ENCODE data around the gene TENM3.
"Not testable (repeated sequence)": the region's sequence is repeated elsewhere in the genome, so short reads cannot be mapped to it uniquely, and the experiment has no call there.

The TENM3 gene

DNA sequence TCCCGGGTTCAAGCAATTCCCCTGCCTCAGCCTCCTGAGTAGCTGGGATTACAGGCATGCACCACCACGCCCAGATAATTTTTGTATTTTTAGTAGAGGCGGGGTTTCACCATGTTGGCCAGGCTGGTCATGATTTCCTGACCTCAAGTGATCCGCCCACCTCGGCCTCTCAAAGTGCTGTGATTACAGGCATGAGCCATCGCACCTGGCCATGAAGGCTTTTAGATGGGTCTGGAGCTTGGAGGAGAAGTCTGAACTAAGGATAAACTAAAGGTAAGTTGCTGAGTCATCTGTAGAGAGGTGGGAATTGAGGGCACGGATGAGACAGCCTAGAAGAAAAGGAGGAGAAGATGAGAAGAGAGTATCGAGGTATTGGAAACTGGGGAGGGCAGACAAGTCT, at the start of gene TENM3:
Gene TENM3 (plus strand): TSS at position 199 of the 400 bp plus-strand sequence. CDS start 80,619 bp downstream, outside the sequence.
- DNase-seq = not testable (repeated sequence)

DNA sequence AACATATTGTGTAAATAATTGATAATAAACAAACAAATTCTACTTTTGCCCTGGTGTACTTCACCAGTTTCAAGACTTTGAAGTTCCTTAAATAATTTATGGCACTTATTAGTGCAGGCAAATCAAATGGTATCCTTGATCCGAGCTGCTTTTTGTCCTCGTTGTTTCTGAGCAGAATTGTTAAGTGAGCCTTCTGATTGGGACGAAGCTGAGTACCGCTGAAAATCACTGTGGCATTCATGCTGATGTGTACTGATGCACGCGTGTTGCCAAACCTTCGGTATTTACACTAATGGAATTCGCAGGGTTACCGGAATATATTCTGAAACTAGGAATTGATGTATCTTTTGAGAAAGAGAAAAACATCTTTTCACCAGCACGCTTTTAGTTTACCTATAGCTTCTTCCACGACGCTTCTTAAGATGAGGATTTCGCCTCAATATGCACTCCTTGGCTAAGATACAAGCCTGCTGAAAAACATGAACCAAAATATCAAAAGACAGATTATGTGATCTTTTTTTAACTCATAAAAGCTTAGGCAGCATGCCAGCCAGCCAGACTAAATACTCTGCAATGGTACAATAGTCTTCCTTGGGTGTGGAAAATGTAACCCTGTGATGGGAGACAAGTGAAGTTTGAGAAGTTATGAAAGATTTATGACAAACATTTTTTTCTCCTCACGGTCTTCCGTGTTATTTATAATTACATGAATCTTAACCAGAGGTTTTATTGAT, 48.9 kb upstream of the TENM3 start:
- no peak for DNase-seq

DNA sequence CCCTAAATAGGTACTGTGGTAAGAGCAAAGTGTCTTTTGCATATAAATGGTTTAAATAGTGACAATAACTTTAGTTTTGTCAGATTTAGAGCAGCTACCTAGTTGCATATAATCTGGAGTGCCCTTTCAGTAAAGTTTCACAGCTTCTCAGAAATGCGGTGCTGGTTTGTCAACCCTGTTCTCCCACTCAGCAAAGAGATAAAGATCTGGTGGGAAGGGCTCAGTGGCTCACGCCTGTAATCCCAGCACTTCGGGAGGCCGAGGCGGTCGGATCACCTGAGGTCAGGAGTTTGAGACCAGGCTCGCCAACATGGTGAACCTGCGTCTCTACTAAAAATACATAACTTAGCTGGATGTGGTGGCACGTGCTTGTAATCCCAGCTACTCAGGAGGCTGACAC, 45.6 kb upstream of the TENM3 start:
- no peak for DNase-seq

DNA sequence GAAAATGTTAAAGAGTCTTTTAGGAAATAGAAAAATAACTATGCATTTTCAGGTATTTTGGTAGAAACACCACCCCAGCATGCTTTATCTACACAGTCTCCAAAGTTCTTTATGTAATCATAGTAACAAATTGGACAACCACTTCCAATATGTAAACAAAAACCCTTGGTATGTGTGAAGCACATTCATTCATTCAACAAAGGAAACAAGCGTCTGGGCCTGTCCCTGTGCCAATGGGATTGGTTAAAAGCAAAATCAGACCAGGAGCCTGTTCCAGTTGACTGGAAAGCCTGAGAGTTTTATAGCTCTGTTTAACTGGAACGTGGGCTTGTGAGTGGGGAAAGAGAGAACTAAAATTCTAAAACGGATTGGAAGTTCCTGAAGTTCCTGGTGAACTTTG, 41.3 kb upstream of the TENM3 start:
- no peak for DNase-seq

DNA sequence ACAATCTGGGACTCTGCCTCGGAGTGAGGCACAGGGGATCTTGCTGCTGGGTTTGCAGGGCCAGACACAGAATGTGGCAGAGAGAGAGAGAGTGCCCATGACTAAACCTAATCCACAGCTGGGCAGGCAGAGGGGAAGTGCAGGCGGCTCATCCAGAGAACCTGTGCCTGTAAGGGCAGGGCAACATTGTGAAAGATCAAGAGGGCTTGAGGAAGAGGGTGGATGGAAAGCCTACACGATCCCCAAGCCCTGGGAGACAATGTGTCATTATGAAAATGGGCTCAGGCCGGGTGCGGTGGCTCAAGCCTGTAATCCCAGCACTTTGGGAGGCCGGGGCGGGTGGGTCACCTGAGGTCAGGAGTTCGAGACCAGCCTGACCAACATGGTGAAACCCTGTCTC, 40.6 kb upstream of the TENM3 start:
- no peak for DNase-seq

DNA sequence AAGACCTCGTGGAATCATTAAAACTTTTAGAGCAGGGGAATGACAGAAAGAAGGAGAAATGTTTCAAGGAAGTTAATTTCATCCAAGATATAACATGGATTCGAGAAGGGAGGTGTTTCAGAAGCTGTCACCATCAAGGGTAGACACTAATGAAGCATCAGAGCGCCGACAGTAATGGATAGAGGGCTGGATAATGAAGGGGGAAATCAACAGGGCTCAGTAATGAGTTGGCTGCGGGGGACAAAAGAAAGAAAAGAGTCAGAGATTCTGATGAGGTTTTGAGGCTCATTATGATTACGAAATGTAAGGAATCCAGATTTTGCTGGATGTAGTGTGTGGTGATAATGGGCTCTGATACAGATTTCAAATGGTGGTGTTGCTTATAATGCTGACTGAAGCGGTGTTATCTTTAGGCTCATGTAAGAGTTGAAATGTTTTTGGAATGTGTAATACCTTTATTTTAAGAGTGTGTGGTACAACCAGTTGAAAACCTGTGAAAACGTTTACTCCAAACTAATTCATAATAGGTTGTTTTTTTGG, 39.3 kb upstream of the TENM3 start:
- no peak for DNase-seq

DNA sequence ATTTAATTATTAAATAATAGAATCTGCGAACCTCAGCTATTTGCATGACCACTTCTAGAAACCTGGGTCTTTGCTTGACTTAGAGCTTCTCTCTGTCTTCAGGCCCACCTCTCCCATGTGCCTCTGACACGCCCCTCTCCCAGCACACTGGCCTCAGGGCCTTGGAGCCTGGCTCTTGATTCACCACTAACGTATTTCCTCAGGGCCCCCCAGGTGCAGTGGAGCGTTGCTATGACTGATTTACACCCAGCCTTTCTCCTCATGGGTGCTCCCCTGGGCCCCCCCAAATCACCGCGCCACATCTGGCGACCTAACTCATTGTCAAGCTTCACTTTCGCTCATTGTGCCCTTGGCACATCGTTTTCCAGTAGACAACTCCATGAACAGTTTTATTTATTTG, 37.9 kb upstream of the TENM3 start:
- DNase-seq = no peak

DNA sequence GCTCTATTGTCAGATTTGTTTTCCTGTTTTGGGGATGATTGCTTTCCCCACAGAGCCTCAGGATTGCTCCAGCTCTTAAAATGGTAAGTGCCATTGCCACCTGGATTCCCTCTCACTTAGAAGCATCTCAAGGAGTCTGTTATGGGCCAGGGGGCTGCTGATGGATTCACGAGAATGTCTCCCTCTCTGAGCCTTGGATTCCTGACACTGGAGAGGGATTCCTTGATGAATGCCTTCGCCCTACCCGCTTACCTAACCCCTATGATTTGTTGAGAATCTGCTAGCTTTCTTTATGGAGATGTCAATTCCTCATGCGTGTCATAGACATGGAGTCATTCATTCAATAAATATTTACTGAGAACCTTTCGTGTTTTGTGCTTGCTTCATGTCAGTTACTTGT, 36.9 kb upstream of the TENM3 start:
- DNase-seq = no peak

DNA sequence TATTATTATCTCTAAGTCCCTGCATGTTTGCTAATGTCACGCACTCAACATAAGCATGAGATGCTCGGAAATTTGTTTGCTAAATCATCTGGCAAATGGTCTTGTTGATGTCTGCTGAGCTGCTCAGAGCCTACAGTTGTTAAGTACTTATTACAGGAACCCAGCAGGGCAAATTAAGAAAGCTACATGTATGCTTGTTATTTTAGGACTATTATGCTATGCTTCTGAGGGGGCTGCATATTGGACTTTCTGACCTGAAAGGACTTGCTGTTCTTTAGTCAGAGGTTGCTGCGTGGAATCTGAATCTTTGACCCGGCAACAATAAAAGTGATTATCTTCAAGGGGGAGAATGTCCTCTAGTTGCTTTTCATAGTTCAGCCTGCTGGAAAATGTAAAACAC, 36.3 kb upstream of the TENM3 start:
- DNase-seq = no peak

DNA sequence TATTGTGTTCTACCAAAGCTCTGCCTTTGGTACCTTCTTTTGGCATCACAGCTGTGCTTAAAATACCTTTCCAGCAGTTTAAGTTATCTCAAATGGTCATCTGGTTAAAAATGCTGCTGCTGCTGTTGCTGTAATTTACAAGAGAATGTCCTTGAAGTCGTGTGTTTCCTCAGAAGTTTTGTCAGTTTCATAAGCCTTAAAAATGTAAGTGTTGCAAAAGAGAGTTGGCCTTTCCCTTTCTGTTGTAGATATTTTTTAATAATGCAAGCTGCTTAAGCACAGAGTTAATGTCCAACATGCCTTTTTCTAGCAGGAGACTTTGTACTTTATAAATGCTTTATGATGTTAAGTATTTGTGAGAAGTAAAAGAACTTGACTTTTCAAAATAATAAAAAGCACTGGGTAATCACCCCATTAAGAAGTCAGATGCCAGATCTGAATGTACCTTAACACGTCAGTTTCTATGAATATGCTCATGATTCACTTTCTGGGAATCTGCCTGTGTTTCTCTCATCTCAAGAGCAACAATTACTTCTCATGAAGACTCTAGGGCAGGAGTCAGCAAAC, 35.3 kb upstream of the TENM3 start:
- DNase-seq = no peak

DNA sequence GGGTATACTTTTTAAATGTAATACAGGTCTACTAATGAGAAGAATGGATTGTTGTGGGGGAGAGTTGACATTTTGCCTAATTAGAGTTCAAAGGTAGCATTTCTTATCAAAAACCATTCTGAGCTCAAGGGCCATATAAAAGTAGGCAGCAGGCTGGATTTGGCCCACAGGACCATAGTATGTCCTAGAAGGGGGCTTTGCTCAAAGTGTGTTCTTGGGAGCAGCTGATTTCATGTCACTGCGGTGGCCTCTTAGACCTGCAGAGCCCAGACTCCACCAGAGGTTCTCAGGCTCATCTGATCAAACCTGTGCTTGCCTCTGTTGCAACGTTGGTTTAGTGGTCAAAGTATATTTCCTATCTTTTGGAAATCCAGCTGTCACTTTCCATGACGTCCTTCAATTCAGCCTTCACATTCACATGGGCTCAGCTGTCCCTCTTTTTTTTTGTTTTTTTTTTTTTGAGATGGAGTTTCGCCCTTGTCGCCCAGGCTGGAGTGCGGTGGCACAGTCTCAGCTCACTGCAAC, 34.6 kb upstream of the TENM3 start:
- no peak for DNase-seq

DNA sequence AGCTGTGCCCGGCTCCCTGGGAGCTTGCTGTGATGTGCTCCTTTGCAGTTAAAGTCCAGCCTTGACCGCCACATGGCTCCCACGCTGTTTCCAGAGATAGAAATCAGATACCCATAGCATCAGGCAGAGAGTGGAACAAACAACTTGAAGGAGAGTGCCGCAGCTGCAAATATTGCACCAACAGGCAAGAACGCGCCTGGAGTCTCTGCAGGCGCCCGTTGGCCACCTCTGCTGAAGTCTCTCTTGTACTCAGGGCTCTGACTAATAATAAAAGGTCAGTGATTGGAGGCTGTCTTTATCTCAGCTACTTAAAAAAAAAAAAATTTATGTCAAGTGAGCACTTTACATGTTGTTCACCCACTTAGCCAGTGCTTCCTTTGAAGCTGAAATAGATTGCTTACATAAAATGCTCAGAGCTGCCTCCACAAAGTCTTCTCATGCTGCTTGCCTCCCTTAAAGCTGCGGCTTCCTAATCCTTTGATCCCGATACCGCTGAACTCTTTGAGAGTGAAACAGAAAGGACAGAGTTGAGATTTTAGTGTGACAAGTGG, 30.9 kb upstream of the TENM3 start:
- no peak for DNase-seq

DNA sequence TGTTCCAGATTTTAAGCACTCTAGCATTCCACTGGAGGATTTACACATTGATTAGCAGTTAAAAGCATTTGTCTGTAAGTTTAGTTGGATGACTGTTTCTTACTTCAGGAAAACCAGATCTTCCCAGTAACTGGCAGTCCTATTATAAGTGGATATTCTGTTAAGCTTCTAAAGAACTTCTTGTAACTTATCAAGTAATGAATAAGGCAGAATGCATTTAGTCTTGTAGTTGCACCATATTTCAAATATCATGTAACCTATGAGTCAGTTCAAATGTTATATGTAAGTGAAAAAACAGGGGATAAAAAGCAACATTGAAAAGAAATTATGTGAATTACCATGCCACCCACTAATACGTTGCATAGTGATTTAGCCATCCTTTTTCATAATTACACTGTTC, 30.2 kb upstream of the TENM3 start:
- DNase-seq = no peak

DNA sequence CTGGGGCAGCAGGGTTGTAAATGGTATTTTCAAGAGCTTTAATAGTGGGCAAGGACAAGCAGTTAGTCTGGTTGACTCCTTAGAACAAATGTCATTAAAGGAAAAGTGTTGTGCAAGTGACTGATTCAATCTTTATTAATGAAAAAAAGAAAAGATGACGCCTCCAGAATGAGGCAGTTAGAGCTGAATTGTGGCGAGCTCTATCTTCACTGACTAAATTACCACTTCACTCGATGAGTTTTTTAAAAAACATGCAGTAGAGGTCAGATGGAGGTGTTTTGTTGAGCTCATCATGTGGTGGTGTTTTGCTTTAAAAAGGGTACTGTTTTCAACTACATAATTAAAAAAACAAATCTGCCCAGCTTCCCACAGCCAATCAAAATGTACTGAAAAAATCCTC, 28.1 kb upstream of the TENM3 start:
- DNase-seq = no peak

DNA sequence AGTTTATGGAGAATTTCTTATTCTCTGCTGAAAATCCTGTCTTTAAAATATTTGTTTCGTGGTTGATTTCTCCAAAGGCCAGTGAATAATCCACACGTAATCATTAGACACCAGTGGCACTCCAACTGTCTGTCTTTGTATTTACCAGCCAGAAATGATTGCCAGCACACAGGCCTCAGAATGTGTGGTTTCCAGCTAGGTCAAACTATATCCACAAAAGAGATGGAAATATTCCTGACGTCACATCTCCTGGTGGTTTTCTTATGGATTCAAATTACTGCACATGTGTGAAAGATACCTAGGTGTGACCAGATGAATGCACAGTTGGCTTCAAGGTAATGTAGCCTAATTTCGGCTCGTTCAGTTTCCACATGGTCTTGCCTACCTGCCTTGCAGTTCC, 27.2 kb upstream of the TENM3 start:
- no peak for DNase-seq

DNA sequence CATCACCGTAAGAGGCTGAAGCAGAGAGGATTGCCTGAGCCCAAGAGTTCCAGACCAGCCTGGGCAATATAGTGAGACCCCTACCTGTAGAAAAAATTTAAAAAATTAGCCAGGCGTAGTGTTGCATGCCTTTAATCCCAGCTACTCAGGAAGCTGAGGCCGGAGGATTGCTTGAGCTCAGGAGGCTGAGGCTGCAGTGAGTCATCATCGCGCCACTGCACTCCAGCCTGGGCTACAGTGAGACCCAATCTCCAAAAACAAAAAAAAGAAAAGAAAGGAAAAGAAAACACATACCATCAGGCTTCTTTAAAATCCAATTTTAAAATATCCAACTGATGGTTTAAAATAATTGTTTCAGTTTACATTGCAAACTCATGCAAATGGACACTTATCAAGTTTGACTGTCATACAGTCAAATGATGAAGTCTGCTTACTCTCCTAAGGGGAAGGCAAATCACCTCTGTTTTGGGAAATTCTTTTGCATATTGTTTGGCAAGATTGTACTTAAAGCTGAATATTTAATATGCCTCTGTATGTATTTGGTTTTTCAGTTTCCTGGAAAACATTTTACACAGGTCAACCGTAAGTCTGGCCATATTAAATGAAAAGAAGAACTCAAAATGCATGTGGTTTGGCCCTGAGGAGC, 23.7 kb upstream of the TENM3 start:
- no peak for DNase-seq

DNA sequence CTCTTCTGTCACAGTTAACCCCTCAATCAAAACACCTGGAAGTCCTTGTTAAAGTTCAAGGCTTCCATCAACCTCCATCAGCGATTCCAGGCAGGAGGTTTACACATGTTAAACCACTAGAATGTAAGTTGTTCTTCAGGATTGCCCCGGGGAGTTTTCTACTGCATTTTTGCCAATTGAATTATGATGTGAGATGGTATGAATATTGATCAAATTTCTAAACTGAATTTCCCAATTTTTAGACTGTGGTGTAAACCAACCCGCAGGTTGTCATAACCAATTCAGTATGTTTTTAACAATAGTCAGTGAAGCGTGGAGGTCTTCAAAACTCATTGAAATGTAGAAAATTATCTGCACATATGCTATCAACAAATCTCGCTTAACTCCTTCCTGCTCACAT, 21.2 kb upstream of the TENM3 start:
- DNase-seq = no peak

DNA sequence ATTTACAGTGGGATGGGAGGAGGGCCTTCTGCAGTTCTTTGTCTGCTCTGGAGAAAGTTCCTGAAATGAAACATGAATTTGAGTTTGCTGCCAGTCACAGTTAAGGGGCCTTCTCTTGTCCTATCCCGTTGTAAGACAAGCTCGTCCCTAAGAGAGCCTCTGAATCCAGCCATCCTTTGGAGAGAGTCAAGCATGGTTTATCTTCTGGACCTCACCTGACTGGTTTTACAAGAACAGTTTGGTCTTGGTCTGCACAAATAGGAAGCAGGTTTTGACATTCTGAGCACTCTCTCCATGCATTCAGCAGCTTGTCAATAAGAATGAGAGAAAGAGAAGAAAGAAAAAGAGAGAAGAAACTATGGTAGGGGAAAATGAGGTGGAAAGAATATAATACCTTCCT, 20.4 kb upstream of the TENM3 start:
- DNase-seq = no peak

DNA sequence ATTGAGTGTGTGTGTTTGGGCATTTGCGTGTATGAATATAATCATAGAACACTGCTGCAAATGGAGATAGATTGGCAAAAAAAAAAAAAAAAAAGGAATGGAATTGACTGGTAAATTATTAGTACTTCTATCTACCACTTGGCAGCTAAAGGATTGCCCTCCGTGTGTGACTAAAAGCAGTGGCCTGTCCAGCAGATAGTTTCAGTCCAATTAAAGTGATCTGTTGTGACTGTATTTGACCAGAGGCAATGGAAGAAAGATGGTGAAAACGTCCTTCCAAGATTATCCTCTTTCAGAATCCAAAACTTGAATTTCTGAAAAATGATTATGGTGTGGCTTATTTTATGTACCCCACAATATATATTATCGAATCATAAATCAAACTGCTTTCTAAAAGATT, 19.5 kb upstream of the TENM3 start:
- DNase-seq = no peak

DNA sequence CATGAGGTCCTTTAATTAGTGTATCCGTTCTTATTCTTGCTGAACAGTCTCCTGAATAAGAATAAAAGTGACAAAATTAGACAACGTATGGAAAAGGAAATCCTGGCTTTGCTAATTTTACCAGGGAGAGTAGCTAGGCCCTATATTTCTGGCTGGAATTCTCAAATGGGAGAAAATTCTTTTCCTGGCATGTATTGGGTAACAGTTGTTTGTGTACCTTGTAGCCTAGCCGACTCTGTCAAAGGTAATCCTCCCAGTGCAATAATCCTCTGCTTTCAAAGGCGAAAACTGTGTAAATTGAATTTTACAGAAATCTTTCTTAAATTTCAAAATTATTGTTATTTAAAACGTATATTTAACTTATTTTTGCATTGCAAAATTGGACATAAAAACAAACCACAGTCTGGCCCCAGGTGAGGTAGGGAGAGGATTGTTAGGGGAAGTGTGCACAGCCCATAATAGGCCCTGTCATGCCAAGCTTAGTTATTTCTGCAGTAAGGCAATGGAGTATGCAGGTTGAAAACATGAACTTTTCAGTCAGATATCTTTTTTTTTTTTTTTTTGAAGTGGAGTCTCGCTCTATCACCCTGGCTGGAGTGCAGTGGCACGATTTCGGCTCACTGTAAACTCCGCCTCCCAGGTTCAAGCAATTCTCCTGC, 18.9 kb upstream of the TENM3 start:
- no peak for DNase-seq

DNA sequence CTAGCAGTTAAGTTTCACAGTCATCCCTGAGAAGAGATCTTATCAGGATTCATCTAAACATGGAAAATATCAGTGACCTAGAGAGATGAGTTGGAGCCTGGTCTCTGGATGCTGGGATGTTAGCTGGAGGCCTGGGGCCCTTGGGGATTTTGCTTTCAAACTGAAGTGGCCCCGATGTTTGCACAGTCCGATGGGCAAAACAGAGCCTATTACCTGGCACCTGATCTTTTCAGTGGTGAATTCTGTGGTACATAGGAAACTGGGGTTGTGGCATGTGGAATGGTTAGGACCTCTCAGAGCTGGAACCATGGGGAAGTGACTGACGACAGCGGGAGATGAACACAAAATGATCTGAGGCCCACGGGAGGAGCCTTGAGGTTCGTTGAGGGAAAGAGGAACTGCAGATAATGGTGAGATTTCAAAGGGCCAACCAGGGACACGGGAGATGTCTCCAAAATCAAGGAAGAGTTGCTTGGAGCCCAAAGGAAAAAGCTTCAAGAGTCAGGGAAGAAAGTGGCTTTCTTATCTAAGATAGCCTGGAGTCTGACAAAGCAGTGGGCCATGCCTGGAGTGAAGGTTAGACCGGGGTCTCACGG, 17.8 kb upstream of the TENM3 start:
- DNase-seq = no peak

DNA sequence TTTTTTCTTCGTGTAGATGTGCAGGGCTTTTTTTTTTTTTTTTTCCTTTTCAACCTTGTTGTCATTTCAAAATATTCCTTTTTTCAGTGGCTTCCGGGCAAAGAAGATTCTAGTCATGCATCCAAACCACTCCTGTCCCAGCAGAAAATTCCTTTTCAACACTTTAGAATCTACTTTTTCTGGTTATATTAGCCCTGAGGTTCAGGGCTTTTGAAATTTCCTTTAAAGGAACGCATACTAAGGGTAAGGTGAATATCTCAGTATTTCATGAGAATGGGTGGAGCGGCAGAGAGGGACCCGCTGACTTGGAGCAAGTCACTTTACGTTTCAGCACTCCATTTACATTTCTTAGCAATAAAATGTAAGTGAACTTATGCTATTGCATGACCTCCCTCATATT, 15.6 kb upstream of the TENM3 start:
- no peak for DNase-seq

All from activated CD4-positive, alpha-beta T cell treated with anti-CD3 and anti-CD28 coated beads, Interleukin-2, amount 50 U/mL, for 1 hour (primary cell).